ENCODE measurements around the gene AAMP.
"Not testable (repeated sequence)": the region's sequence is repeated elsewhere in the genome, so short reads cannot be mapped to it uniquely, and the experiment has no call there.

The AAMP gene, protein sequence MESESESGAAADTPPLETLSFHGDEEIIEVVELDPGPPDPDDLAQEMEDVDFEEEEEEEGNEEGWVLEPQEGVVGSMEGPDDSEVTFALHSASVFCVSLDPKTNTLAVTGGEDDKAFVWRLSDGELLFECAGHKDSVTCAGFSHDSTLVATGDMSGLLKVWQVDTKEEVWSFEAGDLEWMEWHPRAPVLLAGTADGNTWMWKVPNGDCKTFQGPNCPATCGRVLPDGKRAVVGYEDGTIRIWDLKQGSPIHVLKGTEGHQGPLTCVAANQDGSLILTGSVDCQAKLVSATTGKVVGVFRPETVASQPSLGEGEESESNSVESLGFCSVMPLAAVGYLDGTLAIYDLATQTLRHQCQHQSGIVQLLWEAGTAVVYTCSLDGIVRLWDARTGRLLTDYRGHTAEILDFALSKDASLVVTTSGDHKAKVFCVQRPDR

DNA sequence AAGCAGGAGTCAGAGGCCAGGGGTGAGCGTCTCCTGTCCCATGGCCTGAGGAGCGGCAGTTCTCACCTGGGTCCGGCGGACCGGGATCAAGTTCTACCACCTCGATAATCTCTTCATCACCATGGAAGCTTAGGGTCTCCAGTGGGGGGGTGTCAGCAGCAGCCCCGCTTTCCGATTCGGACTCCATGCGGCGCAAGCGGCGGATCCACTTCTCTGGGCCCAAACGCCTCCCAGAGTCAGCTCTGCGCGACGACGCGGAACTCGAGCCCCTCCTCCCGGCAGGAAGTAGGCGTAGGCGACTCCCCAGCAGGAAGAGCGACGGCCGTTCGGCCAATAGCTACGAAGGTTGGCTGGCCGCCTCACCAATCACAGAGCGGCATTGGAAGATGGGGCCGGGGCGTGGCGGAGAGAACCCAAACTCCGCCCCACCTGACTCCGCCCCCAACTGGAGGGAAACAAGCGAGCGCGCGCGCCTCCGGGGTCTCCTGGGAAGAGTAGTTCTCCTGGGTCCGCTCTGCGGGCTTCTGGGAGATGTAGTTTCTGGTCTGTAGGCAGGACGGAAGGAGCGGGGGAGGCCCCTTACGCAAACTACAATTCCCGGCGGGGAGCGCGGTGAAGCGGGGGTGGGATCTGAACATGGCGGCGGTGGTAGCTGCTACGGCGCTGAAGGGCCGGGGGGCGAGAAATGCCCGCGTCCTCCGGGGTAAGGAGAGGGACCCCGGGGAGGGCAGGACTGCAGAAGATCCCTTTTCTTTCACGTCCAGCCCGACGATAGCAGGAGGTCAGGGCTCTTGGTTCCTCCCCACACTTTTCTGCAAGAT lies at the start of gene AAMP, which contains the start of gene PNKD:
AAMP (minus strand) TSS at position 238 of the 821 bp plus-strand sequence; CDS start at position 187, 51 bp downstream.
PNKD (plus strand) TSS at position 620 of the 821 bp plus-strand sequence; CDS start at position 637, 17 bp downstream.
- DNase-seq = peak; percentile 100

DNA sequence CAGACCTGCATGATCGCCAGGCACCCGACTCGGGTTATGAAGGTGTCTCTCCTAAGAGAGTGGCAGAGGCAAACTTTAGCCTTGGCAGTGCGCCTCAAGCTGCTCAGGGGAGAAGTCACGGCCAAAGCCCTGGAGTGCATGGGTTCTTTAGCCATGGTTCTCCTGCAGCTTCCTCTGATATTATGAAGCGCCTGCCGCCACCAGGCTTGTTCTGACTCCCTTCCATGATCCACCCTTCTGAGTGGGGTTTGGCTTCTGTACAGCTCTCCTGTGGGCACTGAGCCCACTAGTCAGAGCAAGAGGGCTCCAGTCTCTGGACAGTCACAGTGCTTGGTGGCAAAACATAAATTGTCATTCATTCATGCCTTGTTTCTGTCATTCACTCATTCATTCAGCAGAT lies 48.3 kb upstream of the AAMP start:
- DNase-seq = no peak

DNA sequence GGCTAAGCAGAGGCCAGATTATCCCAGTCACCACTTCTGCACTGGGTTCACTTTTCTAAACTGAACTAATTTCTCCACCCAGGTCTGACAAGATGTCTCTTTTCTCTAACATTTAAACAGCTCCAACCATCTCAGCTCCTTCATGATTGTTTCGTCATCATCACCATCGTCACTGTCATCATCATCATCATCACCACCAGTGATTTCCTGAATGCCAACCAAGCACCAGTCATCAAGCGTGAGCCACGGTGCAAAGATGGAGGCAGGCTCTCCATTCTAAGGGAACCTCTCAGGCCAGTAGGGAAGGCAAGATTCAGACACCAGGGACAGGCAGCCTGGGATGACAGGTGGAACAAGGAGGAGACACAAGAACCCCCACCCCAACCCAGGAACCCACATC lies 47.9 kb upstream of the AAMP start:
- no peak for DNase-seq

DNA sequence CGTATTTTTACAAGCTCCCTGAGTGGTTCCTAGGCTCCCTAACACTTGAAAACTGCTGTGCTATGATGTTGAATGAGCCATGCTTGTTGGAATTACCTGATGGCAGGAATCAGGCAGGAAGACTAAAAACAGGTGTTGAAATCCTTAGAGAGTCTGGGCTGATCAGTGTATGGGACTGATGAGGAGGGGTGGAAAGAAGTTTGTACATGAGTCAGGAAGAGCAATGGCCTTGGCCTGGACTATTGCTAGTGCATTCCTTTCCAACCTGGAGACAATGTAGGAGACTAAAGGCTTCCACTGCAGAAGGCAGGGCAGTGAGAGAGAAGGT lies 47.3 kb upstream of the AAMP start:
- DNase-seq = no peak

DNA sequence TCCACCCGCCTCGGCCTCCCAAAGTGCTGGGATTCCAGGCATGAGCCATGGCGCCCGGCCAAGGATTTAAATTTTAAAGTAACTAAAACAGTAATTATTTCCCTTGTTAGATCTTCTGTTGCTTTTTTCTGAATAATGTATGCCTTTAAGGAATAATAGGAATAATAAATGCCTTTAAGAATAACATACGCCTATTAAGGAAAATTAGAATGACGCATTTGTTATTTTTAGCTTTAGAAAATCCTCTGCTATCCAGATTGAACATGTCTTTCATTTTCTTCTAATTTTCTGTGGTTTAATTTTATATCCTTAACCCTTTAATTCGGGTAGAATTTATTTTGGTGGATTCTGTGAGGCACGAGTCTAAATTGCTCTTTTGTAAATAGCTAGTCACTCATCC lies 45.5 kb upstream of the AAMP start:
- no peak for DNase-seq

DNA sequence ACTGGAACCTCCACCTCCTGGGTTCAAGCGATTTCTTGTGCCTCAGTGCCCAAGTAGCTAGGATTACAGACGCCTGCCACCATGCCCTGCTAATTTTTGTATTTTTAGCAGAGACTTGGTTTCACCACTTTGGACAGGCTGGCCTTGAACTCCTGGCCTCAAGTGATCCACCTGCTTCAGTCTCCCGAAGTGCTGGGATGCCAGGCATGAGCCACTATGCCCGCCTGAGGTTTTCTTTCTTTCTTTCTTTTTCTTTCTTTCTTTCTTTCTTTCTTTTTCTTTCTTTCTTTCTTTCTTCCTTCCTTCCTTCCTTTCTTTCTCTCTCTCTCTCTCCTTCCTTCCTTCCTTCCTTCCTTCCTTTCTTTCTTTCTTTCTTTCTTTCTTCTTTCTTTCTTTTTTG lies 44.8 kb upstream of the AAMP start:
- not testable (repeated sequence) for DNase-seq

DNA sequence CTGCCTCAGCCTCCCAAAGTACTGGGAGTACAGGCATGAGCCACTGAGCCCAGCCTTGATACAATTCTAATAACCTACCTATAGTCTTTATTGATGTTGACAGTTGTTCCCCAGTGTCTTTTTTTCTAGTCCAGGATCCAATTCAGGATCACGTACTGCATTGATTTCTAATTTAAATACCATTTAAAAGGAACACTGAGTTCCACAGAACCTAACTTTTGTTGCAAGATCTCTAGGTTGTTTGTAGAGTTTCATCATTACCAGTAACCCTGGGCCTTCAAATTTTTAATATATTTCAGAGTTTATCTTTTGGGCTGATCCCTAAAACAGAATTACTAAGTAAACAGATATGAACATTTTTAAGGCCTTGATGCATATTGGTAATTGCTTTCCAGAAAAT lies 43.4 kb upstream of the AAMP start:
- DNase-seq = no peak

DNA sequence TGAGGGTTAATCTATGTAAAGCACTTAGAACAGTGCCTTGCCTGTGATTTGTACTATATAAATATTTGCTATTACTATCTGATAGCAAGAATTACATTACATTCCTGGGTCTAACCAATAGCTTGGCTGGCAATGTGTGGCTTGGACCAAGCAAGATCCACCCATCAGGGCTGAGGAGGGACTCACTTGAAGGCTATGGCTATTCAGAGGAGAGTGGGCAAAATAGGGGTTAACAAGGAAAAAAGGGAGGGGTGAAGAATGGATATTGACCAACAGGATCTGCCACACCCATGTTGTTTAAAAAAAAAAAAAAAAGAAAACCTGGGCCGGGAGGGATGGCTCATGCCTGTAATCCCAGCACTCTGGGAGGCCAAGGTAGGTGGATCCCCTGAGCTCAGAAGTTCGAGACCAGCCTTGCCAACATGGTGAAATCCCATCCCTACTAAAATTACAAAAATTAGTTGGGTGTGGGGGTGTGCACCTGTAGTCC lies 42.4 kb upstream of the AAMP start:
- DNase-seq = no peak

DNA sequence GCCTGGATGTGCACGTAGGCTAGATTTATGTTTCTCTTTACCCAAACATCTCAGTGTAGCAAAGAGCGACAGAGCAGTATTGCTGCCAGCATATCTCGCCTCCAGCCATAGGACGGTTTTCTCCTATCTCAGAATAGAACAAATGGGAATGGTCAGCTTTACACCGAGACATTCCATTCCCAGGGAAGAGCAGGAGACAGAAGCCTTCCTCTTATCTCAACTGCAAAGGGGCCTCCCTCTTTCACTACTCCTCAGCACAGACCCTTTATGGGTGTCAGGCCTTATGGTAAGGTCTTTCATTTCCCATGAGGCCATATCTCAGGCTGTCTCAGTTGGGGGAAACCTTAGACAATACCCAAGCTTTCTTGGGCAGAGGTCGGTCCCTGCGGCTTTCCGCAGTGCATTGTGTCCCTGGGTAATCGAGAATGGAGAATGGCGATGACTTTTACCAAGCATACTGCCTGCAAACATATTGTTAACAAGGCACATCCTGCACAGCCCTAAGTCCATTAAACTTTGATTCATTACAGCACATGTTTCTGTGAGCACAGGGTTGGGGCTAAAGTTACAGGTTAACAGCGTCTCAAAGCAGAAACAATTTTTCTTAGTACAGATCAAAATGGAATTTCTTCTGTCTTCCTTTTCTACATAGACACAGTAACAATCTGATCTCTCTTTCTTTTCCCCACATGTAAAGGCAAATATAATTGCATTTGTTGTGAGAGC lies 41.8 kb upstream of the AAMP start:
- not testable (repeated sequence) for DNase-seq

DNA sequence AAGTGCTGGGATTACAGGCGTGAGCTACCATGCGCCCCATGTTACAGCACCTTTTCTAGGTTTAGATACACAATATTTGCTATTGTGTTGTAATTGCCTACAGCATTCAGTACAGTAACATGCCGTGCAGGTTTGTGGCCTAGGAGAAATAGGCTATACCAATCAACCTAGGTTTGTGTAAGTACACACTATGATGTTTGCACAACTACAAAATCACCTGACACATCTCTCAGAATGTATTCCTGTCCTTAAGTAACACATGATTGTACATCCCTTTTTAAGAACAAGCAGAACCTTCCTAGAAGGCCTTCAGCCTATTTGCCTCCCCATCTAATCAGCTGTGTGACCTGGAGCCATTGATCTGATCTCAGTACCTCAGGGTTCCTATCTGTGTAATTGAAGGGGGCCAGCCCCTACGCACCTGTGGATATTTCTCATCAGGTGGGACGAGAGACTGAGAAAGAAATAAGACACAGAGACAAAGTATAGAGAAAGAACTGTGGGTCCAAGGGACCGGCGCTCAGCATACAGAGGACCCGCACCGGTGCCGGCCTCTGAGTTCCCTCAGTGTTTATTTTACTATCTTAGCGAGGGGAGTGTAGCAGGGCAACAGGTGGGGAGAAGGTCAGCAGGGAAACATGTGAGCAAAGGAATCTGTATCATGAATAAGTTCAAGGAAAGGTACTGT lies 41.1 kb upstream of the AAMP start:
- no peak for DNase-seq

DNA sequence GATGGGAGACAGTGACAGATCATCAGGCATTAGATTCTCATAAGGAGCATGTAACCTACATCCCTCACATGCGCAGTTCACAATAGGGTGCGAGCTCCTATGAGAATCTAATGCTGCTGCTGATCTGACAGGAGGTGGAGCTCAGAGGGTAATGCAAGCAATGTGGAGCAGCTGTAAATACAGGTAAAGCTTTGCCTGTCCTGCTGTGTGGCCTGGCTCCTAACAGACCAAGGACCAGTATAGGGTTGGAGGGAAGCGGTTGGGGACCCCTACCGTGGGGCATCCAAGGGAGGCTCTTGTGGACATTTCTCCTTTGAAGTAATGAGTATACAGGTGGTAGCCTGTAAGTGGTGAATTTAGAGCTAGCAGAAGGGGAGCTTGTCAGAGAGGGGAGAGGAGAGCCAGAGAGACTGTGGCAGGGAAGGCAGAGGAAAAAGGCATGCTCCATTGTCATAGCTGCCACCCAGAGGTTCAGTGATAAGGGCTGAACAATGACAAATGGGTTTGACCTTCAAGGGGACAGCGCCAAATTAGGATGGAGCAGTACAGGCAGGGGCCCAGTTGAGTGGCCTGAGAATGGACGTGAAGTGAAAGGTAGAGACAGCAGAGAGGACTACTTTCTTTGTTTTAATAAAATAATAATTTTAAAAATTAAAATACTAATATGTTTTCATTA lies 37.6 kb upstream of the AAMP start:
- DNase-seq = no peak

DNA sequence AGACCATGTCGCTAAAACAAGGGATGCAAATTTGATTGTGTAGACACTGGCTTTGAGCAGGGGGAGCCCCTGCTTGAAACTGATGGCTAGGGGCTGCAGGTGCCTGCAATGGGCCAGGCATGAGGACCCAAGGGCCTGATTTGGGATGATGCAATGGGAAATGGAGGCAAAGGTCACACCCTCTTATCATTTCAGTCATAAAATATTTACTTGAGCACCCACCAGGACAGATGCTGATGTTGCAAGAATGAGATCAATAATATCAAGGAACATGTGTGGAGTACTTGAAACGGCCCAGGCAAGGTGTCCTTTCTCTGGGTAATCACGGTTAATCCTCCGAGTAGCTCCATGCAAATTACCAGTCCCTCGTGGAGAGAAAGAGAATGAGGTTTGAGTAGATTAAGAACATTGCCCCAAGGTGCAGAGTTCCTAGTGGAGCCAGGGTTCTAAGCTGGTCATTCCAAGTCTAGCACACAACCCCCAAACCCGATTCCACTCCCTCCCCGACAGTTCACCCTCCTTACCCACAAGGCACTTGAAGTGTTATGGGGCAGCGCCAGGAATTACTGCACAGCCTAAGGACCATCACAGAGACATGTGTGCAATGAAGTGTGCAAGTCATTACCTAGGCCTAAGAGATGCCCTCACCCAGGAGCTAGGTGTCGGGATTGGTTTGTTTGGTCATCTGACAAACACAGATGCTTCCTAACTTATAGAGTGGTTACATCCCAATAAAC lies 36.4 kb upstream of the AAMP start:
- DNase-seq = no peak

DNA sequence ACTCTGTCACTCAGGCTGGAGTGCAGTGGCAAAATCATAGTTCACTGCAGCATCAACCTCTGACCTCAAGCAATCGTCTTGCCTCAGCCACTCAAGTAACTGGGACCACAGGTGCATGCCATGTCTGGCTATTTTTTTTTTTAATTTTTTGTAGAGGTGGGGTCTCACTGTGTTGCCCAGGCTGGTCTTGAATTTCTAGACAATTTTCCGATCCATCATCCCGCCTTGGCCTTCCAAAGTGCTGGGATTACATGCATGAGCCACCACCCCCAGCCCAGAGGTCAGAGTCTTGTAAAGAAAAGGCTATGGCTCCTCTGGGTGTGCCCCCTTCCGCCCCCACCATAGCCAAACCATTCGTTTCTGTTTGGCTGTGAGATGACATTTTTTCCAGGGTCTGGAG lies 35.4 kb upstream of the AAMP start:
- DNase-seq = no peak

DNA sequence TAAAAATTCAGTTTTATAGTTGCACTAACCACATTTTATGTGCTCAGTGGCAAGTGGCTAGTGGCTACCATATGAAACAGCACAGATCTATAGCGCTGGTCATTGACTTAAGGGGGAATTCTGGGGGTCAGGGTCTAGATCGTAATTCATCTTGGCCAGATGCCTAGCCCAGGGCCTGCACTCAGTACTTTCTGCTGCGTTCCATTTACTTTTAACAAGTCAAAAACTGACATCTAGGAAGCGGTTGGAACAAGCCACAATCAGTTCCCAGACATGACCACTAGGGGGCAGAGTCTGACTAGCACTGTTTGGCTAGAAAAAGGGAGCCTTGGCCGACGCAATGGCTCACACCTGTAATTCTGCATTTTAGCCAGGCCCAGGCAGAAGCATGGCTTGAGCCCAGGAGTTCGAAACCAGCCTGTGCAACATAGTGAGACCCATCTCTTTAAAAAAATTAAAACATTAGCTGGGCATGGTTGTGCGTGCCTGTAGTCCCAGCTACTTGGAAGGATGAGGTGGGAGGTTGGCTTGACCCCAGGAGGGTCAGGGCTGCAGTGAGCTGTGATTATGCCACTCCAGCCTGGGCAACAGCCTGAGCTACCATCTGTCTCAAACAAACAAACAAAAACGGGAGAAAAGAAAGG lies 31.4 kb upstream of the AAMP start:
- peak; percentile 90 for DNase-seq

DNA sequence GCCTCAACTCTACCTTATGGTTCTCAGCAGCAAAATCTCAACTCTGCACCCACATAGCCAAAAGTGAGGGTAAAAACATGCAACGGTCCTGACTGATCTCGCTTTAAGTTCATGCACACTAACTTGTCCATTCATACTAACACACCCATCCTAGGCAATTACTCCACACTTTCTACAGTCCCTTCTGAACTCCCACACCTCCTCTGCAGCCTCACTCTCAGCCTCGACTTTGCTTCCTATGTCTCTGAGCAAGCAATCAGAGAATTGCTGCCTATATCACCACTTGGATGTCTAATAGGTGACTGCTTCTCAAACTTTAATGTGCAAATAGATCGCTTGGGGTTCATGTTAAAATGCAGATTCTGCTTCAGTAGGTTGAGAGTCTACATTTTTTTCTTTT lies 30.2 kb upstream of the AAMP start:
- DNase-seq = no peak

DNA sequence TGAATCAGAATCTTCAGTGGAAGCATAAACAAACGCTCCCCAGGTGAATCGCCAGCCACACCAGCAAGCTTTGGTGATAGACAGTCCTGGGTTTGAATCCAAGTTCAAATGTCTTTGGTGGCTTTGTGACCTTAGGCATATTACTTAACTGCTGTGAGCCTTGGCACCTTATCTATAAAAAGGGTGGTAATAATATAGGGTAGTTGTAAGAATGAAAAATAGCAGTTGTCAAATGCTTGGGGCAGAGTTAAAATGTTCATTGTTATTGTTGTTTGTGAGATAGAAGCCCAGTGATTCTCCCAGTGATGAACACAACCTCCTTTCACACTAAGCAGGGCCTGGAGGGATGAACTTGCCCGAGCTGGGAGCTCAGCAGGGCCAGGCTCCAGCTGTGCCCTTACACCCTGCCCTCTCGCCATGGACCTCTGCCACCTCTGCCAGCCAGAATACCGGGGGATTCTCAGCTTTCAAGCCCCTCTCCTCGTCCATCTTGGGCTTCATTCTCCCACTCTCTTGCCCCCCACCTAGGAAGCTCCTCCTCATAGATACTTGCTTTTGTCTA lies 28.5 kb upstream of the AAMP start:
- no peak for DNase-seq

DNA sequence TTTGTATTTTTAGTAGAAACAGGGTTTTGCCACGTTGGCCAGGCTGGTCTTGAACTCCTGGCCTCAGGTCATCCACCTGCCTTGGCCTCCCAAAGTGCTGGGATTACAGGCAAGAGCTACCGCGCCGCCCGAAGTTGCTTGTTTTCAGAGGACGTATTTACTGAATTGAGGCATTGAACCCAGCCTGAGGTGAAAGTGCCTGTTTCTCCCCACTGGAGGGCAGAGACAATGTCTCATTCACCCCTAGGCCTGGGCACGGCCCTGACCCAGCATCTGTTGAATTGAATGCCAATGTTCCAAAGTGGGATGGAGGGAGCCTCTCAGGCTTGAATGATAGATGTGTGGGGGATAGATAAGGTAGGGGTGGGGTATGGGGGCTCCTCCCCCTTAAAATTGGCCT lies 26.9 kb upstream of the AAMP start:
- no peak for DNase-seq

DNA sequence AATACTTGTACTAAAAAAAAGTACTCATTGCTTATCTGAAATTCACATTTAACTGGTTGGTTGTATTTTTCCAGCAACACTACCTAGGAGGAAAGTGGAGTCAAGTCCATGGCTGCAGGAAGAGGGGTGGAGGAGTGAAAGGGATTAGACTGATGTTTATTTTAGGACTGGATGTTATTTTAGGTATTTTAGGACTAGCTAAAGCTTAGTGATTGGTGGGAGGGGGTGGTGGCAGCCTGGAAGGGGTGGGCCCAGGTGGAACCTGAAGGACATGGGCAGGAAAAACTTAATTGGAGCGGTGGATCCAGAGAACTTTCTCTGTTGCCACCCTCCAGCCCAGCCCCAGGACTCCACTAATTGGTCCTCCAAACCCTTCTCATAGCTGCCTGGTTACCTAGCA lies 26.3 kb upstream of the AAMP start:
- DNase-seq = no peak

DNA sequence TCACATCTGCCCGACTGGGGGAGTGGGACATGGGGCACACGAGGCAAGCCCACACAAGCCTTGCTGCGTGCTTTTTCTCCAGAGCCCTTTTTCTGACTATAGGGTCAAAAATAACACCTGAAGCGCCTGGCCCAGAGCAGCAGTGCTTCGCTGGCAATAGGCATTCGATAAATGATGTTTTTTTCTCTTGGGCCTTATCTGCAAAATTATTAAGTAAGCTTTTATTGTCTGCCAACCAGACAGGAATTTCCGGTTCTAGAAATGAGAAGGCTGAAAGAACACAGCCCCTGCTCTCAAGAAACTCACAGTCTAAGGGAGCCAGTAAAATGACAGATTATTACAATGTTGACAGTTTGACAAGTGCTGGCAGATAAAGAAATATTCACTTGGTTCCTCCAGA lies 25.1 kb upstream of the AAMP start:
- no peak for DNase-seq

DNA sequence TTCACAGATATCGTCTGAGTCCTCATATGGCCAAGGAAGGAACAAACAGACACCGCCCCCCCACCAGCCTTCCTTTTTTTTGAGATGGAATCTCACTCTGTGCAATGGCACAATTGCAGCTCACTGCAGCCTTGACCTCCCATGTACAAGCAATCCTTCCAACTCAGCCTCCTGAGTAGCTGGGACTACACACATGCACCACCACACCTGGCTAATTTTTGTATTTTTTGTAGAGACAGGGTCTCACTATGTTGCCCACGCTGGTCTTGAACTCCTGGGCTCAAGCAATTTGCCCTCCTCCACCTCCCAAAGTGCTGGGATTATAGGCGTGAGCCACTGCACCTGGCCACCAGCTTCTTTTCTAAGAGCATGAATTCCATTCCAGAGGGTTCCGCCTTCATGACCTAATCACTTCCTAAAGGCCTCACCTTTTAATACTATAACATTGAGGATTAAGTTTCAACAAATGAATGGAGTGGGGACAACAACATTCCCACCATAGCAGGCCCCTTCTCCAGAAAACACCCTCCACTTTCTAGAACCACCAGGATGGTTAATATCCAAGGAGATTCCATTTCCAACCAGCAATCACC lies 24.6 kb upstream of the AAMP start:
- no peak for DNase-seq
